KMS-11 (cell line): Measurements from ENCODE around the gene DLG2.

ENCODE experiments used
- H2AFZ ChIP-seq: fragments of 200-600 bp; sonication (generic); 2 replicates; pipeline ENCODE4 v1.6.1; 2016; ENCODE audit warnings: antibody characterized with exemption, mixed run types, low read depth
- H3K27ac ChIP-seq: fragments of 200-600 bp; sonication (generic); 2 replicates; pipeline ENCODE4 v1.6.1; 2016; ENCODE audit warnings: mild to moderate bottlenecking, mixed run types
- H3K27me3 ChIP-seq: fragments of 200-600 bp; sonication (generic); 2 replicates; pipeline ENCODE4 v1.6.1; 2017; ENCODE audit warnings: mild to moderate bottlenecking, low read depth, mixed run types, moderate library complexity; ENCODE audit not compliant: insufficient read depth
- H3K36me3 ChIP-seq: fragments of 200-600 bp; sonication (generic); 2 replicates; pipeline ENCODE4 v1.6.1; 2017; ENCODE audit warnings: mild to moderate bottlenecking, mixed run types; ENCODE audit not compliant: insufficient read depth
- H3K4me1 ChIP-seq: fragments of 200-600 bp; sonication (generic); 2 replicates; pipeline ENCODE4 v1.6.1; 2016; ENCODE audit warnings: mild to moderate bottlenecking, low read depth, mixed run types; ENCODE audit not compliant: poor library complexity, severe bottlenecking
- H3K4me2 ChIP-seq: fragments of 200-600 bp; sonication (generic); 2 replicates; pipeline ENCODE4 v1.7.0; 2016; ENCODE audit warnings: mild to moderate bottlenecking, mixed run types
- H3K4me3 ChIP-seq: fragments of 200-600 bp; sonication (generic); IDR thresholded peaks from 2 replicates; pipeline ENCODE4 v1.6.1; 2017; ENCODE audit warnings: low read depth, low read length, mixed read lengths; ENCODE audit not compliant: insufficient read depth
- H3K79me2 ChIP-seq: fragments of 200-600 bp; sonication (generic); 2 replicates; pipeline ENCODE4 v1.6.1; 2016; ENCODE audit warnings: low read depth, mixed run types; ENCODE audit not compliant: insufficient read depth
- H3K9ac ChIP-seq: fragments of 200-600 bp; sonication (generic); 2 replicates; pipeline ENCODE4 v1.6.1; 2016; ENCODE audit warnings: mild to moderate bottlenecking, mixed run types
- H4K20me1 ChIP-seq: fragments of 200-600 bp; sonication (generic); 2 replicates; pipeline ENCODE4 v1.6.1; 2016; ENCODE audit warnings: mild to moderate bottlenecking, mixed run types; ENCODE audit not compliant: insufficient read depth
- TF ChIP-seq, protein P1 (sequence below): fragments of 200-600 bp; sonication (generic); conservative IDR thresholded peaks from 2 replicates; pipeline ENCODE4 v1.6.1; 2017; ENCODE audit warnings: low read depth, mild to moderate bottlenecking, antibody characterized with exemption, low read length, moderate library complexity, mixed read lengths

Gene DLG2

DNA sequence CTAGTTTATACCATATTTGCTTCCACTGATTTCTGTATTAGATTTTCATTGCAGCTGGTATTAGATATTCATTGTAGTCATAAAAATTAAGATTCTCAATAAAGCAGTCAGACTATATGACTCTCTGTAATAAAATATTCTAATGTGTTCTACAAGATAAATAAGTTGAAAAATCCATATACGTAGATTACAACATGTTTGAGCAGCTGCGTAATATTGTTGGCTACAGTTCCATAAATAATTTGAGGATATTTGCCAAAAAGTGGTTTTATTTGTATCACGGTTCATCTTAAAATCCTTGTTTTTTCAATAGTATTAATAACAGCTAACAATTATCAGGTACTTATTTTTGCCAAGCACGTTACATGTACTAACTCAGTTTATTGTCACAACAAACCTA lies 1672.4 kb downstream of the DLG2 start:
- Histone ChIP-seq H3K4me1 (no peaks in the 10 kb centered on the region), H2AFZ (no peak overlapping the region), H4K20me1 (no peaks in the 10 kb centered on the region), H3K27ac (no peak overlapping the region), H3K79me2 (no peaks in the 10 kb centered on the region), H3K9ac (no peak overlapping the region), H3K4me3 (no peak overlapping the region), H3K27me3 (no peaks in the 10 kb centered on the region), H3K36me3 (no peaks in the 10 kb centered on the region), H3K4me2 (no peak overlapping the region)
- TF ChIP-seq, protein P1, sequence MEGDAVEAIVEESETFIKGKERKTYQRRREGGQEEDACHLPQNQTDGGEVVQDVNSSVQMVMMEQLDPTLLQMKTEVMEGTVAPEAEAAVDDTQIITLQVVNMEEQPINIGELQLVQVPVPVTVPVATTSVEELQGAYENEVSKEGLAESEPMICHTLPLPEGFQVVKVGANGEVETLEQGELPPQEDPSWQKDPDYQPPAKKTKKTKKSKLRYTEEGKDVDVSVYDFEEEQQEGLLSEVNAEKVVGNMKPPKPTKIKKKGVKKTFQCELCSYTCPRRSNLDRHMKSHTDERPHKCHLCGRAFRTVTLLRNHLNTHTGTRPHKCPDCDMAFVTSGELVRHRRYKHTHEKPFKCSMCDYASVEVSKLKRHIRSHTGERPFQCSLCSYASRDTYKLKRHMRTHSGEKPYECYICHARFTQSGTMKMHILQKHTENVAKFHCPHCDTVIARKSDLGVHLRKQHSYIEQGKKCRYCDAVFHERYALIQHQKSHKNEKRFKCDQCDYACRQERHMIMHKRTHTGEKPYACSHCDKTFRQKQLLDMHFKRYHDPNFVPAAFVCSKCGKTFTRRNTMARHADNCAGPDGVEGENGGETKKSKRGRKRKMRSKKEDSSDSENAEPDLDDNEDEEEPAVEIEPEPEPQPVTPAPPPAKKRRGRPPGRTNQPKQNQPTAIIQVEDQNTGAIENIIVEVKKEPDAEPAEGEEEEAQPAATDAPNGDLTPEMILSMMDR = no peak

DNA sequence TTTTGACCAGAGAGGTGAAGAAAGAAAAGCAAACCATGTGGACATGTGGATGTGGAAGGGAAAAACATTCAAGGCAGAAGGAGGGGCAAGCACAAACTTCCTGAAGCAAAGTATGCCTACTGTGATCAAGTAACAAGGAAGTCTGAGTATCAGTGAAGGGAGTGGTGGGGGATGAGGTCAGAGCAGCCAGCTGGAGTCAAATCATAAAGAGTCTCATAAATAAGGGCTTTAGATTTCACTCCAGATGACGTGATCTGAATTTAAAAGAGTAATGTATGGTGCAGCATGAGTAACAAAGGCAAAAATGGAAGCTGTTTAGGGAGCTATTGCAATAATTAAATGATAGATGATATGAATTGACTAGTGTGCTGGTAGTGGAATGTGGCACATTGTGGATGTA lies 1675.6 kb downstream of the DLG2 start:
- H3K36me3 ChIP-seq = no peaks in the 10 kb centered on the region
- H2AFZ ChIP-seq = no peak overlapping the region
- no peak overlapping the region for H3K4me3 ChIP-seq
- no peaks in the 10 kb centered on the region for H3K79me2 ChIP-seq
- TF ChIP-seq, protein P1 = no peak
- H3K9ac ChIP-seq = no peak overlapping the region
- H3K4me1 ChIP-seq = no peaks in the 10 kb centered on the region
- H3K27ac ChIP-seq = no peak overlapping the region
- H4K20me1 ChIP-seq = no peaks in the 10 kb centered on the region
- H3K27me3 ChIP-seq = no peaks in the 10 kb centered on the region
- H3K4me2 ChIP-seq = no peak overlapping the region

DNA sequence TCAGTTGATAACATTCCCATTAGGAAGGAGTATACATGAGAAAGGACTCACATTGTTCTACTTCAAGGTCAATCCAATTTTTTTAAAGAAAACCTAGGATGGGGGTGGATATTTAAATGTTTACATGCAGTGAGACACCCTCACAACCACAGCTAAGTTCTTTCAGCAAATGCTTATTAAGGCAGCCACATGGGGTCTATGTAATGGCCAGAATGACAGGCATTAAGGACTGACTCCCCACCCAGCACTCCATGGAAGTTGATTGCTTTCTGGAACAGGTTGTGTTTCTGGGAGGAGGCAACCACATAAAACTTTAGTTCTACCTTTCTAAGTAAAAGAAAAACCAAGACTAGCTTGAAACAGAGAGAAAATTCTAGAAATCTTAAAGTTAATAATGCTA lies 1678.9 kb downstream of the DLG2 start:
- Histone ChIP-seq H3K27me3 (no peaks in the 10 kb centered on the region), H3K79me2 (no peaks in the 10 kb centered on the region), H3K27ac (no peak overlapping the region), H4K20me1 (no peaks in the 10 kb centered on the region), H3K4me3 (no peak overlapping the region), H3K4me1 (no peaks in the 10 kb centered on the region), H2AFZ (no peak overlapping the region), H3K9ac (no peak overlapping the region), H3K4me2 (no peak overlapping the region), H3K36me3 (no peaks in the 10 kb centered on the region)
- TF ChIP-seq, protein P1 = no peak

DNA sequence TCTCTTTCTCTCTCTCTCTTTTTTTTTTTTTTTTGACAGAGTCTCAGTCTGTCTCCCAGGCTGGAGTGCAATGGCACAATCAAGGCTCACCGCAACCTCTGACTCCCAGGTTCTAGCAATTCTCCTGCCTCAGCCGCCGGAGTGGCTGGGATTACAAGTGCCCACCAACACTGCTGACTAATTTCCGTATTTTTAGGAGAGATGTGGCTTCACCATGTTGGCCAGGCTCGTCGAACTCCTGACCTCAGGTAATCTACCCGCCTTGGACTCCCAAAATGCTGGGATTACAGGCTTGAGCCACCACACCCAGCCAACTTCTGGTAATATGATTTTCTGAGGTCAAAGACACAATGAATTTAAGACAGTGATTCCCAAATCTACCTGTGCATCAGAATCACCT lies 1681.2 kb downstream of the DLG2 start:
- H2AFZ ChIP-seq = no peak overlapping the region
- no peaks in the 10 kb centered on the region for H3K27me3 ChIP-seq
- H3K27ac ChIP-seq = no peak overlapping the region
- H3K9ac ChIP-seq = no peak overlapping the region
- H3K4me3 ChIP-seq = no peak overlapping the region
- H4K20me1 ChIP-seq = no peaks in the 10 kb centered on the region
- H3K79me2 ChIP-seq = no peaks in the 10 kb centered on the region
- no peaks in the 10 kb centered on the region for H3K36me3 ChIP-seq
- TF ChIP-seq, protein P1 = no peak
- no peak overlapping the region for H3K4me2 ChIP-seq
- no peaks in the 10 kb centered on the region for H3K4me1 ChIP-seq

DNA sequence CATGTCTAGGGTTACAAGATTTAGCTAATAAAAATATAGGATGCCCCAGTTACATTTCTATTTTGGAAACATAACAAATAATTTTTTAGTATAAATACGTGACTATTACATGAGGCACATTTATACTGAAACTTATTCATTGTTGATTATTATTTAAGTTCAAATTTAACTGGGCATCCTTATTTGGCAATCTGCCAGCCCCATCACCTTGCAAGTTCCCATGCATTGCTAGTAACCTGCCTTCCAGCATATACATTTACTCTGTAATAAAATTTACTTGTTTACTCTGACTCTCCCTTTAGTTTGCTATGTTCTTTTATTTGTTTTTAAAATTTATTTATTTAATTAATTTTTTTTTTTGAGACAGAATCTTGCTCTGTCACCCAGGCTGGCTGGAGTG lies 1686.1 kb downstream of the DLG2 start:
- no peak overlapping the region for H3K27ac ChIP-seq
- no peak overlapping the region for H3K4me2 ChIP-seq
- TF ChIP-seq, protein P1 = no peak

More for the DNA sequence above, 1686.1 kb downstream of the DLG2 start:
- Histone ChIP-seq H2AFZ (no peak overlapping the region), H3K4me3 (no peak overlapping the region), H3K79me2 (no peaks in the 10 kb centered on the region), H4K20me1 (no peaks in the 10 kb centered on the region), H3K4me1 (no peaks in the 10 kb centered on the region), H3K36me3 (no peaks in the 10 kb centered on the region), H3K27me3 (no peaks in the 10 kb centered on the region), H3K9ac (no peak overlapping the region)
